Mononuclear cell (primary cell): Measurements from ENCODE around the gene PFKL. TPM values are rescaled to one million over a fixed set of nuclear protein-coding genes. Genes with fewer than 3 reads are reported as not detected.

ENCODE experiments used
- H3K27me3 ChIP-seq: 2 replicates; pipeline ENCODE4 v1.6.0; 2011; ENCODE audit warnings: low read length, control low read depth; ENCODE audit not compliant: insufficient read depth
- H3K4me1 ChIP-seq: 2 replicates; pipeline ENCODE4 v1.5.1; 2011; ENCODE audit warnings: mild to moderate bottlenecking, low read length, control low read depth; ENCODE audit not compliant: insufficient read depth
- H3K4me3 ChIP-seq: 2 replicates; pipeline ENCODE4 v1.5.1; 2011; ENCODE audit warnings: mild to moderate bottlenecking, low read length, moderate library complexity
- H3K9me3 ChIP-seq: 2 replicates; pipeline ENCODE4 v1.5.1; 2011; ENCODE audit warnings: low read depth, mild to moderate bottlenecking, control low read depth, low read length
- total RNA-seq: library from RNA; depleted of rRNA; stranded (reverse); fragments of >200 nt; gene quantifications from one replicate; pipeline ENCODE4 v1.2.3, GENCODE V29; 2012

PFKL gene
- total RNA-seq, 1 donor = 61.3 TPM

DNA sequence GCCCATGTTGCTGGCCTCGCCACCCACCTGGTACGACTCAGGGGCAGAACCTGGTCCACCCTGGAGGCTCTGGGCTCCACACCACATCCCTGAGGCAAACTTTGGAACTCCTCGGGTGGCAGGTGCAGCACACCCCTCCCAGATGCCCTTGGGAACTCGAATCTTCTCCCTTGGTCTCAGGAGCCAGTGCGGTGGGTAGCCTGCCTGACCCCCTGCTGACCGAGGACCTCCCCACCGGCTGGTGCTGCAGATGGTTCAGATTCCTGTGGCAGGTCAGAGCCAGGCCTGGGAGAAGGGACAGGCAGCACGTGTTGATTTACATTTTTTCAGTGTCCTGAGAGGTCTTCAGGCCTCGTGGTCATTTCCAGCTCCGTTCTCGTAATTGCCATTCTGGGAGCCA lies 45.6 kb downstream of the PFKL start:
- Histone ChIP-seq H3K4me3 (no peak overlapping the region), H3K9me3 (no peaks in the 10 kb centered on the region), H3K27me3 (peaks cover 6% of the 10 kb centered on the region), H3K4me1 (peaks cover 2% of the 10 kb centered on the region)

DNA sequence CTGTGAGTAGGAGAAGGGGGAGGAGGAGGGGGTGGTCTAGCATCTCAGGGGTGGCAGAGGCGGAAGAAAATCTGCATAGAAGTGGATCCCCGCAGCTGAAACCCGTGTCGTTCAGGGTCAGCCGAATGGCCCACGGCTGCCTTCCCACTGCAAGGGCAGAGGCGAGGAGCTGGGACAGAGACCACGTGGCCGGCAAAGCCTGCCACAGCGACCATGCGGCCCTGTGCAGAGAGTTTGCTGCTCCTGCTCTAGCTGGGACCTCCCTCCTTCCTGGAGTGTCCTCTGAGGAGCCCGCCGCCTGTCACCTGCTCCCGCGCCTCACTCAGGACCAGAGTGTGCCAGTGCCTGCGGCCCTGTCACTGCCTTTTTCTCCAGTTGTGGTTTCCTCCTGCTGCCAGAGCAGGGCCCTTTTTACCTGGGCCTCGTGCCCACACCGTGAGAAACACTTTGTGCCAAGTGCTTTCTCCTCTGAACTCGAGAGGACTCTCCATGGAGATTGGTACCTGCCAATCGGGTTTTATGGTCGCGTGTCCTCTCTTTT lies 48.1 kb downstream of the PFKL start:
- H3K27me3 ChIP-seq = peaks cover 6% of the 10 kb centered on the region

DNA sequence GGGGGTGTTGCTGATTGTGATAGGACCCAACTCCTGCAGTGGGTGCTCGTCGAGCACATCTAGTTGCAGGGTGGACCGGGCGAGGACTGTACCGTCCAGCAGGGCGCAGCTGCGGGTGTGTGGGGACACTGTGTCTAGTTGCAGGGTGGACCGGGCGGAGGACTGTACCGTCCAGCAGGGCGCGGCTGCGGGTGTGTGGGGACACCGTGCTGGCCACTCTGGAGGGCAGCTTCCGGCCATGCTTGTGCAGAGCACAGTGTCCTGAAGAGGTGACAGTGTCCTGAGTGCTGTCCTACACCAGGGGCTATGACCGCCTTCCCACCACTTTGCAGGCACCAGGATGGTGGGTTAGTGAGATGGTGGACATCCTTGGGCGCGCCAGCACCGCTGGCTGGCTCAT lies 49.0 kb downstream of the PFKL start:
- Histone ChIP-seq H3K4me1 (peaks cover 32% of the 10 kb centered on the region), H3K4me3 (no peak overlapping the region), H3K9me3 (no peaks in the 10 kb centered on the region), H3K27me3 (peaks cover 6% of the 10 kb centered on the region)

More for the DNA sequence above, 48.1 kb downstream of the PFKL start:
- H3K4me1 ChIP-seq = peaks cover 24% of the 10 kb centered on the region
- no peaks in the 10 kb centered on the region for H3K9me3 ChIP-seq
- H3K4me3 ChIP-seq = no peak overlapping the region

DNA sequence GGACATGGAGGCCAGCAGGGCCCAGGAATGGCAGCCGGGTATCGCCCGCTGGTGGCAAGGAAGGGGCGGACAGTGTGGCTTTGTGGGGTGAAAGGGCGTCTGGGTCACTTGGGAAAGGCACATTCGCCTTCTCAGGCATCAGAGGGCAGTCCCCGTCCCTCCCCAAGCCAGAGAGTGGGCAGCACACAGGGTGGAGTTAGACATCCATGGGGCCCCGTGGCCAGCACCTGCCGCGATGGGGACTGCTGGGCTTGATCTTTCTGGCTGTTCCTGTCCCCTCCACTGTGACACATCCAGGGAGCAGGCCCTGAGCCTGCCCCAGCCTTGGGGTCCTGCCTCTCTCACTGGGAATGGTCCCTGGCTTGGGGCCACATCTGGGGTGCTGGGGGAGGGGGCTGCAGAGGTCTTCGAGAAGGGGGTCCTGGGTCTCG lies 49.6 kb downstream of the PFKL start:
- Histone ChIP-seq H3K4me1 (peaks cover 38% of the 10 kb centered on the region), H3K27me3 (peaks cover 6% of the 10 kb centered on the region), H3K9me3 (no peaks in the 10 kb centered on the region), H3K4me3 (no peak overlapping the region)

DNA sequence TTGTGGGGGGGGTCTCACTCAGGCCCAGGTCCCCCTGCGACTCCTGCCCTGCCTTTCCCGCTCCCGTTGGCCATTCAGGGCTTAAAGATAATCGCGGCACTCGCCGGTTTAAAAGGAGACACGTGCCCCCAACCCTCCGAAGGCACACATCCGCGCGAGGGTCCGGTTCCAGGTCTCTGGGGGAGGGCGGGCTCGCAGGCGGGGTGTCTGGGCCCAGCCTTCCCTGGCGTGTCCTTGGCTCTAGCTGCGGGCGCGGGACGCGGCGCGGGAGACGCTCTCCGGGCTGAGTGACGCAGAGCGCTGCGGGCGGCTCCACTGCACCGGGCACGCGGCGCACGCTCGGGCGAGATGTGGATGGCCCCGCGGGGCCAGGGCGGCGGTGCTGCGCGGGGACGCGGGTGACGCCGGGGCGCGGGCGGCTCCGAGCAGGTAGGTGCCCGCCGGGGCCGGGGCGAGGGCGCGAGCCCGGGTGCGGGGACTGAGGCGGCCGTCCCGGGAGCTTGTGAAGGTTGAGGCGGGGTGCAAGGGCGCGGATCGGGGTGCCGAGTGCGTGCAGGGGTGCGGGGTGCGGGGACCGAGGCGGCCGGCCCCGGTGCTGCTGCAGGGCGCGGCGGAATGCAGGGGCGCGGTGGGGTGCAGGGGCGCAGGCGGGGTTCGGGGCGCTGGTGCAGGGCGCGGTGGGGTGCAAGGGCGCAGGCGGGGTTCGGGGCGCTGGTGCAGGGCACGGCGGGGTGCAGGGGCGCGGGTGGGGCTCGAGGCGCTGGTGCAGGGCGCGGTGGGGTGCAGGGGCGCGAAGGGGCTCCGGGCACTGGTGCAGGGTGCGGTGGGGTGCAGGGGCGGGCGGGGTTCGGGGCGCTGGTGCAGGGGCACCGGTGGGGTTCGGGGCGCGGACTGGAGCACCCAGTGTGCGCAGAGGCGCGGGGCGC lies 50.3 kb downstream of the PFKL start:
- no peak overlapping the region for H3K4me3 ChIP-seq
- peaks cover 45% of the 10 kb centered on the region for H3K4me1 ChIP-seq
- no peaks in the 10 kb centered on the region for H3K9me3 ChIP-seq
- H3K27me3 ChIP-seq = peaks cover 6% of the 10 kb centered on the region

DNA sequence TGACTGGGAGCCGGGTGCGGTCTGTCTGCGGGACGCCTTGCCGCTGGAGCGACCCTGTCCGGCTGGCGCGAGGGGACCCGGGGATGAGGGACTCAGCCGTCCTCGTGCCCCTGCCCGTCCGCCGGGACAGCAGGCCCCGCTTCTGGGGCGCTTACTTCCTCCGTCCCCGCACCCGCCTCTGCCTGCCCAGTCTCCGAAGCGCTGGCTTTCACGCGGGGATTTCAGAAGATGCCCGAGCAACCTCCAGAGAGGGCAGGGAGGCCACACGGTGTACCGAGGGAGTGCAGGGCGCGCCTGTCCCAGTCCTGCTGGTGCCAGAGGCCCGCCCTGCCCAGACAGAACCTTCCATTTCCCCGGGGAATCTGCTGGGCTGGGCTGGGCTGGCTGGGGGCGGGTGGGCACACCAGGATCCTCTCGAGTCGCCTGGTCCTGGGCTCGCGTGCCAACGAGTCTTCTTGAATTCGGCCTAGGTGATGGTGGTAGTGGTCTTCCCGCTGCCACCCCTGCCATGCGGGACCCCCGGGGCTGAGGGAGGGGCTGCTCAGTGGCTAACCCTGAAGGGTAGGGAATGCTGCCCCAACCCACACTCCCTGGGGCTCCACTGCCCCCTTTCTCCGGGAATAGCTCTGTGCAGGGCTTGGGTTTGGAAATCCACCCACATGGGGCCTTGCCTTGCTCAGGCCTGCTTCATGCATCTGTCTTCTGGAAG lies 51.1 kb downstream of the PFKL start:
- H3K9me3 ChIP-seq = no peaks in the 10 kb centered on the region
- H3K27me3 ChIP-seq = peaks cover 6% of the 10 kb centered on the region
- peaks cover 53% of the 10 kb centered on the region for H3K4me1 ChIP-seq
- H3K4me3 ChIP-seq = no peak overlapping the region

DNA sequence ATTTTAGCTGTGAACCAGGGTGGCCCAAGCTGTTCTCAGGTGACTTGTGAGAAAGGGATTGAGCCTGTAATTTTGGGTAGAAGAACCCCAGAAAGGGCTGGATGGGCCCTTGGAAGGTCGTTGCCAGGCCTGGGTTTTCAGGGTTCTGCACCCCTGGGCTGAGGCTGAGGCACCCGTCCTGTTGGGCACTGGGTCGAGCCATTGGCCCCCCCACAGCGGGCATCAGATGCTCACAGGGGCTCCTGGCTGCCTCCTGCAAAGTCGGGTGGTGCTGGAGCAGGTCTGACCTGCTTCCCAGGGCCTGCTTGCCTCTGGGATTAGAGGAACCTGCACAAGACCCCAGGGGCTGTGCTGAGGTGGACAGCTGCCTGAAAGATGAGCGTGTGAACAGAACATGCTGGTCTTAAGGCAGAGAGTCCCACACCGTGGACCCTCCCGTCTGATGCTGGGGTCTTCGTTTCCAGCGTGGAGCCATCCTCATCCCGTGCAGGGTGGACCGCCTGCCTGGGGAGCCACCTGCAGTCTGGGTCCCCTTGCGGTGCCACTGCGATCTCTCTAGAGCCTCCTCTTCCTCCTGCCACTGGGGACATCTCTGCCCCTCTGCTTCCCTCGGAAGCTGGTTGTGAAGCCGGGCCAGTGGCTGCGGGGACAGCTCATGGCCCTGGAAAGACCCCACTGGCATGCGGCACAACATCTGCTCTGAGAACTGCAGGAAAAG lies 51.8 kb downstream of the PFKL start:
- Histone ChIP-seq H3K4me1 (peaks cover 61% of the 10 kb centered on the region), H3K4me3 (no peak overlapping the region), H3K9me3 (no peaks in the 10 kb centered on the region)

DNA sequence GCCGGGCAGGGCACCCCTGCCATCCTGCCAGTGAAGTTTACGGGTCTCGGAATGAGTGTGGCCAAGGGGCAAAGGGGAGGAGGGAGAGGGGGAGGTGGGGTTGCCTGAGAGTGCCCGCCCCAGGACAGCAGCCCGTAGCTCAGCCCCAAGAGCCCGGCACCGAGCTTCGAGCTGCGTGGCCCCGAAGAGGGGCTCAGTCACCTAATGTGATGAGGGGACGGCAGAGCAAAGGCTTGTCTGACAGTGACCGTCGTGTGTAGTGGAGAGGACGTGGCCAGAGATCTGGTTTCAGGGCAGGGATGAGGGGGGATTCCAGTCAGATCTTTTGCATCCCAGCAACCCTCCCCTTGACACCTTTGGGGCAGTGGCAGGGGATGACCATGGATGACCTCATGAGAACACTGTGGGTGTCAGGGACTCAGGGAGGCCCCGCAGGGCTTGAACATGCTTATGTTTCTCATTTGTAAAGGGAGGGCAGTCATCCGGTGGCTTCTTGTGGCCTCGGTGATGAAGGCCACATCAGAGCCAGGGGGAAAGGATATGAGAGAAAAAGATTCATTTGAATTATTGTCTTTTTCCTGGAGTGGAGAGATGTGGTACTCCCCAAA lies 52.5 kb downstream of the PFKL start:
- peaks cover 67% of the 10 kb centered on the region for H3K4me1 ChIP-seq
- H3K27me3 ChIP-seq = peaks cover 6% of the 10 kb centered on the region
- no peak overlapping the region for H3K4me3 ChIP-seq
- no peaks in the 10 kb centered on the region for H3K9me3 ChIP-seq

More for the DNA sequence above, 51.8 kb downstream of the PFKL start:
- peaks cover 6% of the 10 kb centered on the region for H3K27me3 ChIP-seq

DNA sequence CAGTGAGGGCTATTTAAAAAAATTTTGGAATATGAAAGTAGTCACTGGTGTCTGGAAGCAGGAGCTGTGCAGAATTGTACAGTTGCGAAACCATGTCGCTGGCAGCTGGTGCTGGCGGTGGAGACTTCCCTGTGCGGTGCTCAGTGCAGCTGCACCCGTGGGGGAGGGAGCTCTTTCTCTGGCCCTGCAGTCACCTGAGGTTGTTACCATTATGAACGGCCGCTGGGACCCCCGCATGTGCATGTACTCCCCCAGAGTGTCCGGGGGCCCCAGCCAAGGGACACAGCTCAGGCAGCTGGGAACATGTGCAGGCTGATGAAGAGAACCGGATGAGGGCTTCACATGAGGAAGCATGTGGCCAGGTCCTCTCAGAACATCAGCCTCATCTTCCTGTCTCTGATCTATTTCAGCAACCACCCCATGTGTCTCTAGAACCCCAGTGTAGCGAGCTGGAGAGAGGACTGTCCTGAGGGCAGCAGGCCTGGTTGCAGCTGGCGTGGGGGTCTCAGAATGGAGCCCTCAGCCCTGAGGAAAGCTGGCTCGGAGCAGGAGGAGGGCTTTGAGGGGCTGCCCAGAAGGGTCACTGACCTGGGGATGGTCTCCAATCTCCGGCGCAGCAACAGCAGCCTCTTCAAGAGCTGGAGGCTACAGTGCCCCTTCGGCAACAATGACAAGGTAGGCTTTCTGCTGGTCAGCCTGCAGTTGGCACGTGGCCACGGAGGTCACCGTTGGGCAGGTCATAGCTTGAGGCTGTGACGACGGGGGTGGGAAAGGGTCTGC lies 53.5 kb downstream of the PFKL start, which contains the start of gene TRPM2:
Gene TRPM2, plus strand, starts transcription at position 431 of the 780 bp plus-strand sequence. Its CDS starts 80 bp downstream, at position 511.
- Histone ChIP-seq H3K4me1 (peaks cover 71% of the 10 kb centered on the region), H3K9me3 (no peaks in the 10 kb centered on the region), H3K4me3 (peak within 1 kb of the TSS; percentile 25)

DNA sequence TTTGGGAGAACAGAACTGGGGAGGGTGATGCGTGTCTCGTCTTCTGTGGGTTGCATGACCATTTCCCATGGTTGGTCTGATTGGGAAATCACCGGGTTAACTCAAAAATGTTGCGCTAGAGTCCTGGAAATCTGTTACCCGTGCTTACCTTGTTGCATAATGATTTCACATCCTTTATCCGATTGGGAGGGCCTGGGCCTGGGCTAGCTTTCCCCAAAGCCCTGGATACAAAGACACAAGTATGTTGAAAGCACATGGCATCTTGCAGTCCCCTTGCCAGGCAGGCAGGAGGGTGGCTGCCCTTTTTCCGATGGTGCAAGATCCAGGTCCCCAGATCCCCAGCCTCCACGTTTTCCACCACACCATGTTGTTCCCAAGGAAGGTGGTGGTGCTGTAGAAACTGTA lies 54.1 kb downstream of the PFKL start:
- Histone ChIP-seq H3K4me3 (peak overlapping the region; percentile 25), H3K27me3 (peaks cover 6% of the 10 kb centered on the region), H3K4me1 (peaks cover 72% of the 10 kb centered on the region), H3K9me3 (no peaks in the 10 kb centered on the region)

More for the DNA sequence above, 53.5 kb downstream of the PFKL start, which contains the start of gene TRPM2:
- peaks cover 6% of the 10 kb centered on the region for H3K27me3 ChIP-seq

DNA sequence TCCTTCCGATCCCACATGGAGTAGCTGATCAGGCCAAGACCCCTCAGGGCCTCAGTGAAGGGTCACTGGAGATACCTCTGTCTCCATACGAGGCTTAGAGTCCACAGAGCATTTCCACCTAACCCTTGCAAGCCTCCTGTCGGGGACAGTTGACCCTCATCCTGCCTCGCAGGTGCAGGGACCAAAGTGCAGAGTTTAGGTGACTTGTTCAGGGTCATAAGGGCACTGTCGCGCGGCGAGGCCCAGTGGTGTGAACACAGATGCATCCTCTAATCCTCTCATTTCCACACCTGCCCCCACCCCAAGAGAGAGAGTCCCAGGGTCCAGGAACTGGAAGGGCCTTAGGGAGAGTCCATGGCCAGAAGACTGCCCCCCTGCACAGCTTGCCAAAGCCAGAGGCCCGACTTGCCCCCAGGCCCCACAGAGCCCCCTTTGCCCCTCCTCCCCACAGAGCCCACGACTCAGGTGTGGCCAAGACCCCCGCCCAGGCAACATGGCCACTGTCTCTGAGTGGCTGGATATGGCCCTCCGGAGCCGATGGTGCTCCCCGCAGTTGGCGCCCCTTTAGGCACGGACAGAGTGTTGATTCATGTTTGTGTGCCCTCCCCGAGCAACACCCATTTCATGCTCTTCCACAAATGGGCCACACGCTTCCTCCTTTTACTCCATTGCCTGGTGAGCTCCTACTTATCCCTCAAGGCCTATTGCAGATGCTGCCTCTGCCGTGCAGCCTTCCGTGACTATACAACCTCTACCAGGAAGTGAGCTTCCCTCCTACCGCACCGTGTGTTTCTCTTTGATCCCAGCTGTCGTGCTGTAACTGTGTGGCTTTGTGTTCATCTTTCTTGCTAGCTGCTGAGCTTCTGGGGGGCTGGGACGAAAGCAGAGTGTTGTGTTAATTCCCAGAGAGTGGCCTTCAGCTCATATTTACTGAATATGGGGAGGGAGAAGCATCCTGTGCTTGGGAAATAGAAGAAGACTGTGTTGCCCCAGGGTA lies 55.2 kb downstream of the PFKL start:
- H3K4me3 ChIP-seq = no peak overlapping the region

DNA sequence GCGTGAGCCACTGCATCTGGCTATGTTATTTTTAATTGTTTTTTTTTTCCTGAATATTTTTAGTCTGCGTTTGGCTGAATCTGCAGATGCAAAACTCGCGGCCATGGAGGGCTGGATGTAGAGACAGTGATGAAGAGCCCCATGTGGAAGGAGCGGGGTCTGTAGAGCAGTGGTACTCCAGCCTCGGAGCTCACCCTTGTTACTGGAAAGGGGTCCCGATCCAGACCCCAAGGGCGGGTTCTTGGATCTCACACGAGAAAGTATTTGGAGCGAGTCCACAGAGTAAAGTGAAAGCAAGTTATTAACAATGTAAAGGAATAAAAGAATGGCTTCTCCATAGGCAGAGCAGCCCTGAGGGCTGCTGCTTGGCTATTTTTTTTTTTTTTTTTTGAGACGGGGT lies 56.3 kb downstream of the PFKL start:
- peaks cover 88% of the 10 kb centered on the region for H3K4me1 ChIP-seq
- H3K9me3 ChIP-seq = no peaks in the 10 kb centered on the region
- no peaks in the 10 kb centered on the region for H3K27me3 ChIP-seq
- H3K4me3 ChIP-seq = no peak overlapping the region

More for the DNA sequence above, 55.2 kb downstream of the PFKL start:
- Histone ChIP-seq H3K9me3 (no peaks in the 10 kb centered on the region), H3K4me1 (peaks cover 83% of the 10 kb centered on the region), H3K27me3 (no peaks in the 10 kb centered on the region)

DNA sequence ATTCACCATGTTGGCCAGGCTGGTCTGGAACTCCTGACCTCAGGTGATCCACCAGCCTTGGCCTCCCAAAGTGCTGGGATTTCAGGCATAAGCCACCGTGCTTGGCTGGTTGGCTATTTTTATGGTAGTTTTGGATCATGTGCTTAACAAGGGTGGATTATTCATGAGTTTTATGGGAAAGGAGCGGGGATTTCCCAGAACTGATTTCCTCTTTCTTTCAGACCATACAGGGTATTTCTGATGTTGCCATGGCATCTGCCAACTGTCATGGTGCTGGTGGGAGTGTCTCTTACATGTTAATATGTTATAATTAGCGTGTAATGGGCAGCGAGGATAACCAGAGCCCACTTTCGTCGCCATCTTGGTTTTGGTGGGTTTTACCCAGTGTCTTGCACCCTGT lies 56.8 kb downstream of the PFKL start:
- Histone ChIP-seq H3K4me1 (peaks cover 86% of the 10 kb centered on the region), H3K27me3 (no peaks in the 10 kb centered on the region), H3K4me3 (no peak overlapping the region), H3K9me3 (no peaks in the 10 kb centered on the region)
